Spleen (tissue), 11 donors: ENCODE measurements around the gene LCN6. TPM values are rescaled to one million over a fixed set of nuclear protein-coding genes. Genes with fewer than 3 reads are reported as not detected.

ENCODE experiments used
- DNase-seq: peaks from one replicate; pipeline ENCODE4 v3.0.0-alpha.2; 2020
- H3K27ac ChIP-seq, 8 donors: fragments of 200-600 bp; sonication (generic) in 7 of 8; 1 replicate in 4 of 8; 2 replicates in 4 of 8; pipeline versions ENCODE4 v1.5.0 to v1.8.0; 2016 to 2021; ENCODE audit warnings: inconsistent platforms in 4 of 8, mild to moderate bottlenecking in 4 of 8, moderate library complexity in 1 of 8
- H3K27me3 ChIP-seq, 7 donors: fragments of 200-600 bp; sonication (generic) in 6 of 7; replicated peaks in 1 of 7; 1 replicate in 4 of 7; 2 replicates in 3 of 7; pipeline versions ENCODE4 v1.5.0 to v1.8.0; 2016 to 2021; ENCODE audit warnings: inconsistent platforms in 3 of 7, mild to moderate bottlenecking in 1 of 7
- H3K36me3 ChIP-seq, 6 donors: fragments of 200-600 bp; sonication (generic) in 5 of 6; 1 replicate in 4 of 6; 2 replicates in 2 of 6; pipeline versions ENCODE4 v1.5.0 to v1.8.0; 2016 to 2021; ENCODE audit warnings: inconsistent platforms in 2 of 6
- H3K4me1 ChIP-seq, 6 donors: fragments of 200-600 bp; sonication (generic) in 5 of 6; 1 replicate in 3 of 6; 2 replicates in 3 of 6; pipeline versions ENCODE4 v1.5.0 to v1.8.0; 2016 to 2021; ENCODE audit warnings: inconsistent platforms in 3 of 6
- H3K4me3 ChIP-seq, 8 donors: fragments of 200-600 bp; sonication (generic) in 7 of 8; 1 replicate in 4 of 8; 2 replicates in 4 of 8; pipeline versions ENCODE4 v1.5.0 to v1.8.0; 2016 to 2021; ENCODE audit warnings: inconsistent platforms in 4 of 8, mild to moderate bottlenecking in 4 of 8, moderate library complexity in 2 of 8
- H3K9me3 ChIP-seq, 8 donors: fragments of 200-600 bp; sonication (generic) in 7 of 8; 1 replicate in 4 of 8; 2 replicates in 4 of 8; pipeline versions ENCODE4 v1.5.0 to v1.8.0; 2016 to 2021; ENCODE audit warnings: inconsistent platforms in 4 of 8
- CTCF ChIP-seq, 11 experiments: fragments of 200-600 bp in 7 of 11; fragments of 450-650 bp in 4 of 11; sonication (generic) in 4 of 11; IDR thresholded peaks in 8 of 11; conservative IDR thresholded peaks in 3 of 11; 1 replicate in 7 of 11; 2 replicates in 4 of 11; pipeline versions ENCODE4 v1.4.0 to v1.8.0; 2016 to 2021; ENCODE audit warnings: antibody characterized with exemption in 11 of 11, inconsistent platforms in 4 of 11, mild to moderate bottlenecking in 1 of 11
- POLR2A ChIP-seq, 3 donors: fragments of 450-650 bp; IDR thresholded peaks; one replicate each; pipeline ENCODE4 v1.5.1; 2017; ENCODE audit warnings: antibody characterized with exemption in 3 of 3, mild to moderate bottlenecking in 1 of 3
- POLR2AphosphoS5 ChIP-seq, 3 donors: sonication (generic); formaldehyde crosslinking; IDR thresholded peaks; one replicate each; pipeline ENCODE4 v1.5.1; 2017; ENCODE audit warnings: antibody characterized with exemption in 3 of 3
- WGBS, 5 donors: extraction: QIAGEN DNeasy Blood & Tissue Kit in 3 of 5; methylation state at CpG; one replicate each; pipeline versions ENCODE4 v1.1.5 to v1.1.7; 2013 to 2018; 5-methylcytosine and 5-hydroxymethylcytosine counted together
- intact Hi-C: fragments of 100-400 bp; cut with DNase I; formaldehyde crosslinking; loops from one replicate; pipeline ENCODE4 v1.15.0; 2023; ENCODE audit warnings: low total_unique reads
- polyA plus RNA-seq, 3 donors: library from polyadenylated mRNA; stranded (reverse); fragments of 200-250 nt; gene quantifications; one replicate each; pipeline ENCODE4 v1.2.1, GENCODE V29; 2013
- total RNA-seq, 7 donors: library from RNA; depleted of rRNA in 3 of 7; stranded (reverse); fragments of >200 nt in 3 of 7; fragmentation: NEBNext Ultra II Directional in 4 of 7; extraction: Animal tissue kit (Norgen Biotek cat#: 25700) in 4 of 7; gene quantifications; one replicate each; pipeline versions ENCODE4 v1.1.0 to v1.2.1, GENCODE V29; 2016 to 2021
- donor health status: healthy with polysubstance abuse.
- donor health status: DM: no; HTN: no; CAD: no; lungs with moderate emphysema.
- donor health status: DM: no; HTN: no; CAD: no.
- donor health status: Bipolar disorder and iron deficiency.
- donor health status: healthy.
- donor health status: DM: no; HTN: no; CAD: no.
- donor health status: DM: yes; HTN: yes; CAD: no.

Gene LCN6
- total and polyA plus RNA-seq, 10 donors: 1.2 to 18.9 (median 4.4) TPM

DNA sequence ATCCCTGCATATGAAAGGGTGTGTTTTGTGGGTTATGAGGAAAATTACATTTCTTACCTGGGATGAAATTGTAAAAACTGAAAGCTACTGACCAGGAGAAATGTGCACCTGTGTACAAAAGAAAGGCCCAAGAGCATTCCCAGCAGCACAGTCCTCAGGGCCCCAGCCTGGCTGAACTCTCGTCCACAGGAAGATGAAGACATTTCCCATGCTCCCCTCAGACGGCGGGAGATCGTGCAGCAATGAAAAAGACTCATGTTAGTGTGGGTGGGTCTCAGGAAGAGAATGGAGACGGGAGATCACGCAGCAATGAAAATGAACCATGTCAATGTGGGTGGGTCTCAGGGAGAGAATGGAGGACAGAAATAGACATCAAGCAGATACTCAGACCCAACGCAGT lies 28.6 kb upstream of the LCN6 start:
- Histone ChIP-seq H3K9me3 (peaks cover 0 to 10% (median 7%) of the 10 kb centered on the region in 8 donors), H3K4me3 (no peak overlapping the region), H3K27ac (no peak overlapping the region), H3K27me3 (no peaks in the 10 kb centered on the region), H3K4me1 (peaks cover 0 to 6% (median 0%) of the 10 kb centered on the region in 6 donors), H3K36me3 (no peaks in the 10 kb centered on the region)
- WGBS, 5 donors: 40 to 65% (median 56%) methylated on average over 7 of the region's 7 CpGs
- no peak for DNase-seq
- intact Hi-C loops: no loop called here
- TF ChIP-seq POLR2AphosphoS5 (IDR thresholded peaks at IDR 0.05) (no peak), CTCF (IDR thresholded peaks at IDR 0.05 in 8 of 11, conservative IDR thresholded peaks at IDR 0.05 in 3 of 11) (no peak), POLR2A (IDR thresholded peaks at IDR 0.05) (no peak)

DNA sequence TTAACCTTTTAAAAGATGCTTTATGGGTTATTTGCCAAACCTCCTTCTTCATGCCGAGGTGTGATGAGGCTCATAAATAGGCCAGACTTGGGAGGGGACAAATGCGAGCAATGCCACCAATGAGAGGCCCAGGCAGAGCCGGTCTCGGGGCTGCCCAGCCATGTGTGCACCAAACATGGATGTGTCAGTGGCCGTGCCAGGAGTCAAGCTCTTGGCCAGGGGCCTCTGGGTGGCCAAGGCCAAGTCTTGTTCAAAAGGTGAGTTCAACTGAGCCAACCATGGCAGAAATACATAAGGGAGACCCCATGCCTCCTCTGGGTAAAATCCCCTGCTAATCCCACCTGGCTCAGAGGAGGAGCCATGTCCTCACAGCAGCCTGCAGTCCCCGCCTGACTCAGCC lies 26.9 kb upstream of the LCN6 start:
- Histone ChIP-seq H3K36me3 (no peaks in the 10 kb centered on the region), H3K4me1 (peaks cover 0 to 6% (median 0%) of the 10 kb centered on the region in 6 donors), H3K9me3 (peaks cover 0 to 10% (median 7%) of the 10 kb centered on the region in 8 donors), H3K27me3 (no peaks in the 10 kb centered on the region), H3K27ac (no peak overlapping the region), H3K4me3 (no peak overlapping the region)
- intact Hi-C loops: no loop called here
- WGBS, 5 donors: 79 to 97% (median 90%) methylated on average over 5 to 6 of the region's 6 CpGs
- no peak for DNase-seq
- TF ChIP-seq CTCF (IDR thresholded peaks at IDR 0.05 in 8 of 11, conservative IDR thresholded peaks at IDR 0.05 in 3 of 11) (no peak), POLR2AphosphoS5 (IDR thresholded peaks at IDR 0.05) (no peak), POLR2A (IDR thresholded peaks at IDR 0.05) (no peak)

- H3K4me1 ChIP-seq: peaks cover 0 to 9% (median 2%) of the 10 kb centered on the region in 6 donors
- 86 to 93% (median 90%) methylated on average over 3 to 12 of the region's 12 CpGs for WGBS, 5 donors
- no peak overlapping the region for H3K27ac ChIP-seq
- TF ChIP-seq POLR2AphosphoS5 (IDR thresholded peaks at IDR 0.05) (no peak), CTCF (IDR thresholded peaks at IDR 0.05 in 8 of 11, conservative IDR thresholded peaks at IDR 0.05 in 3 of 11) (no peak), POLR2A (IDR thresholded peaks at IDR 0.05) (no peak)
- DNase-seq: no peak
- peaks cover 0 to 4% (median 0%) of the 10 kb centered on the region in 7 donors for H3K27me3 ChIP-seq
- peaks cover 0 to 10% (median 7%) of the 10 kb centered on the region in 8 donors for H3K9me3 ChIP-seq
- no peak overlapping the region for H3K4me3 ChIP-seq
- H3K36me3 ChIP-seq: no peaks in the 10 kb centered on the region
- intact Hi-C loops: no loop called here
Measured at GRCh38 chr9:136774416-136775045, 26.2 kb upstream of the LCN6 start.

DNA sequence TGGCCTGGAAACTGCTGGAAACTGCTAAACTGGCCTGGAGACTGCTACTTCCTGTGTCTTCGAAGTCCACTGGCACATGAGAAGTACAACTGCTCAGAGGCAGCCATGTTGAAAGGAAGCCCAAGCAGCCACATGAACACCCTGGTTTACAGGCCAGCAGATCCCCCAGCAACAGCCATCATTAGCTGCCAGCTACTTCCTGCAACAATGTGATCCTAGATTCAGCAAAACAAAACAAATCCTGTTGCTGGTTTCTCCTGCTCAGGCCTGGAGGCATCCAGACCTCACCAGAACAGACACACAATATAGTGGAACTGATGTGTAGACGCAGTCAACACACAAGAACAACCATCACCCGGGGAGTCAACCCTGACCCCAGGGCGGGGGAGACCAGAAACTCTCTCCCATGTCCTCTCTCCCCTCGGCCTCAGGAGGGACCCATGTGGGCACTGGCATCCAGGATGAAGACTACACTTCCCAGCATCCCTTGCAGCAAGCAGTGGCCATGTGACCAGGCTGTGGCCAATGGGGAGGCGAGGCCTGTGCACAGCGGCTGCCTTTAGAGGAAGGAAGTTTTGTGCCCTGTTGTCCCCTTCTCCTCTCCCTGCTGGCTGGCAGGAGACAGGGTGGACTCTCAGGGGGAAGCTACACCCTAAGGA lies 25.2 kb upstream of the LCN6 start:
- TF ChIP-seq POLR2A (IDR thresholded peaks at IDR 0.05) (no peak), CTCF (IDR thresholded peaks at IDR 0.05 in 8 of 11, conservative IDR thresholded peaks at IDR 0.05 in 3 of 11) (no peak), POLR2AphosphoS5 (IDR thresholded peaks at IDR 0.05) (peak in 1 of 3 donors; percentile 34)
- peaks cover 0 to 9% (median 2%) of the 10 kb centered on the region in 6 donors for H3K4me1 ChIP-seq
- peak; percentile 89 for DNase-seq
- H3K9me3 ChIP-seq: peaks cover 0 to 10% (median 7%) of the 10 kb centered on the region in 8 donors
- no peak overlapping the region for H3K4me3 ChIP-seq
- H3K27me3 ChIP-seq: peaks cover 0 to 8% (median 0%) of the 10 kb centered on the region in 7 donors
- intact Hi-C loops: no loop called here
- no peak overlapping the region for H3K27ac ChIP-seq
- H3K36me3 ChIP-seq: no peaks in the 10 kb centered on the region
- WGBS, 5 donors: 67 to 84% (median 73%) methylated on average over 5 to 7 of the region's 7 CpGs
